Measurements from ENCODE around the gene UBE2M. TPM values are rescaled to one million over a fixed set of nuclear protein-coding genes. Genes with fewer than 3 reads are reported as not detected.
"Not testable (repeated sequence)": the region's sequence is repeated elsewhere in the genome, so short reads cannot be mapped to it uniquely, and the experiment has no call there.

The UBE2M gene
- total RNA-seq (2021) (182 and 185 TPM in 2 replicates), Bru-seq, nascent RNA (percentile 78 among the genes with signal in this experiment), BruChase-seq, experiment 1, labeled RNA remaining after a 2-hour chase (percentile 86 among the genes with signal in this experiment), BruChase-seq, experiment 2, labeled RNA remaining after a 6-hour chase (percentile 95 among the genes with signal in this experiment)
- long read RNA-seq, transcript UBE2M-201 (6 exons, 1,508 nt), result major isoform, 446 of 484 reads
- long read RNA-seq, partial matches to known transcripts, result 9 of 484 reads
- long read RNA-seq, other reads (novel, unspliced or antisense), result 29 of 484 reads

- H3K27ac ChIP-seq (ENCODE audit: low read depth, low read length, poor library complexity, severe bottlenecking), result peak within 1 kb of the TSS; percentile 98
- ChIA-PET POLR2A (ENCODE audit: low non-redundant PET) (no interaction called here), CTCF (interaction anchor here (0.6 kb wide), 1 partner anchor 44 kb away, joined by 3 read pairs; no protein-coding TSS in a partner anchor)
- H3K9me3 ChIP-seq (ENCODE audit: low read depth, low read length, poor library complexity, severe bottlenecking), result no peaks in the 10 kb centered on the region
- BruUV-seq (replicated peaks), result no TSS peak
- H3K36me3 ChIP-seq (ENCODE audit: insufficient read depth, low read length, poor library complexity, severe bottlenecking), result peaks cover 18% of the 10 kb centered on the region
- H3K4me3 ChIP-seq (ENCODE audit: low read depth, low read length, poor library complexity, severe bottlenecking), result peak within 1 kb of the TSS; percentile 73
- DNase-seq (ENCODE audit: low spot score), result no peak
- no peaks in the 10 kb centered on the region for H3K27me3 ChIP-seq (replicated peaks; ENCODE audit: insufficient read depth, low read depth, low read length, poor library complexity)
- H3K4me1 ChIP-seq (ENCODE audit: insufficient read depth, low read length, poor library complexity, severe bottlenecking), result peaks cover 23% of the 10 kb centered on the region
- TF ChIP-seq CTCF (conservative IDR thresholded peaks at IDR 0.05; ENCODE audit: low read depth, low read length) (no peak), EZH2 (IDR thresholded peaks at IDR 0.05; ENCODE audit: borderline replicate concordance, low read depth, low read length, poor library complexity, severe bottlenecking) (no peak)
- intact Hi-C loops (cut with micrococcal nuclease; ENCODE audit: unreplicated experiment), result no loop called here
These were observed at the start of gene UBE2M for GRCh38 chr19:58558066-58558622. TSS of gene UBE2M (minus strand) at chr19:58558611. CDS start at chr19:58558381, 230 bp downstream.

GRCh38 chr19:58607213-58607612 is 48.8 kb upstream of the UBE2M start:
- H3K4me3 ChIP-seq (ENCODE audit: low read depth, low read length, poor library complexity, severe bottlenecking); DNase-seq (ENCODE audit: low spot score); intact Hi-C loops (cut with micrococcal nuclease; ENCODE audit: unreplicated experiment); H3K27ac ChIP-seq (ENCODE audit: low read depth, low read length, poor library complexity, severe bottlenecking); H3K4me1 ChIP-seq (ENCODE audit: insufficient read depth, low read length, poor library complexity, severe bottlenecking); H3K27me3 ChIP-seq (replicated peaks; ENCODE audit: insufficient read depth, low read depth, low read length, poor library complexity); CTCF ChIA-PET; H3K36me3 ChIP-seq (ENCODE audit: insufficient read depth, low read length, poor library complexity, severe bottlenecking); BruUV-seq (replicated peaks); POLR2A ChIA-PET (ENCODE audit: low non-redundant PET); H3K9me3 ChIP-seq (ENCODE audit: low read depth, low read length, poor library complexity, severe bottlenecking): not testable (repeated sequence)

DNA sequence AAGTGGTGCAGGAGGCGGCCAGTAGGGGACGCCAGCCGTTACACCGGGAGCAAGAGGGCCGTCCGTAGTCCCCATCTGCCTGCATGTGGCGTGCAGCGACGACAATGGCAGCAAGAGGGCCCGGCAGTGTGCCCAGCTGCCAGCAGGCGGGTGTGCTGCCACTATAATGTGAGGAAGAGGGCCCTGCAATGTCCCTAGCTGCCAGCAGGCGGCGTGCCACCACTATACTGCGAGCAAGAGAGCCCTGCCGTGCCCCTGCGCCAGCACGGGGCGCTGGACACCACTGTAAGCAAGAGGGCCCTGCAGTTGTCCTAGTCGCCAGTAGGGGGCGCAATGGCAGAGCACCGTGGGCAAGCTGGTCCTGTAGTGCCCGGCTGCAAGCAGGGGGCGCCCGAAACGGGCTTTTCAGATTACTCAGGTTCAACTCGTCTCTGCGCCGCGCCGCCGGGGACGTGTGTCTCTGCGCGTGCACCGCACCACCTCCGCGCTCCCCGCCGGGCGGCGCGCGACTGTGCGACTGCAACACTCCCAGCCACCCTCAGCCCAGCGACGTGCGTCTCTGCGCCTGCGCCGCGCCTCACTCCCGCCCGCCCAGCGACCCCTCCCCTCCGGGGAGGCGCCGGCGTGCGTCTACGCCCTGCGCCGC is 48.0 kb upstream of the UBE2M start:
- BruUV-seq (replicated peaks); CTCF ChIA-PET; H3K27me3 ChIP-seq (replicated peaks; ENCODE audit: insufficient read depth, low read depth, low read length, poor library complexity); DNase-seq (ENCODE audit: low spot score); H3K4me3 ChIP-seq (ENCODE audit: low read depth, low read length, poor library complexity, severe bottlenecking); H3K9me3 ChIP-seq (ENCODE audit: low read depth, low read length, poor library complexity, severe bottlenecking); POLR2A ChIA-PET (ENCODE audit: low non-redundant PET); H3K27ac ChIP-seq (ENCODE audit: low read depth, low read length, poor library complexity, severe bottlenecking); intact Hi-C loops (cut with micrococcal nuclease; ENCODE audit: unreplicated experiment); H3K4me1 ChIP-seq (ENCODE audit: insufficient read depth, low read length, poor library complexity, severe bottlenecking); H3K36me3 ChIP-seq (ENCODE audit: insufficient read depth, low read length, poor library complexity, severe bottlenecking): not testable (repeated sequence)

- no peak overlapping the region for H3K27ac ChIP-seq (ENCODE audit: low read depth, low read length, poor library complexity, severe bottlenecking)
These were observed 27.8 kb upstream of the UBE2M start for GRCh38 chr19:58586133-58586765.

More at GRCh38 chr19:58586133-58586765, 27.8 kb upstream of the UBE2M start:
- ChIA-PET CTCF (no interaction called here), POLR2A (ENCODE audit: low non-redundant PET) (no interaction called here)
- H3K36me3 ChIP-seq (ENCODE audit: insufficient read depth, low read length, poor library complexity, severe bottlenecking), result peaks cover 19% of the 10 kb centered on the region
- H3K27me3 ChIP-seq (replicated peaks; ENCODE audit: insufficient read depth, low read depth, low read length, poor library complexity), result no peaks in the 10 kb centered on the region
- H3K4me3 ChIP-seq (ENCODE audit: low read depth, low read length, poor library complexity, severe bottlenecking), result no peak overlapping the region
- no TSS peak for BruUV-seq (replicated peaks)
- no peaks in the 10 kb centered on the region for H3K9me3 ChIP-seq (ENCODE audit: low read depth, low read length, poor library complexity, severe bottlenecking)
- DNase-seq (ENCODE audit: low spot score), result no peak
- intact Hi-C loops (cut with micrococcal nuclease; ENCODE audit: unreplicated experiment), result no loop called here
- no peak for TF ChIP-seq EZH2 (IDR thresholded peaks at IDR 0.05; ENCODE audit: borderline replicate concordance, low read depth, low read length, poor library complexity, severe bottlenecking)
- no peak for TF ChIP-seq CTCF (conservative IDR thresholded peaks at IDR 0.05; ENCODE audit: low read depth, low read length)
- no peaks in the 10 kb centered on the region for H3K4me1 ChIP-seq (ENCODE audit: insufficient read depth, low read length, poor library complexity, severe bottlenecking)
